ENCODE measurements around the gene TULP1. TPM values are rescaled to one million over a fixed set of nuclear protein-coding genes. Genes with fewer than 3 reads are reported as not detected.

TULP1 gene
- total RNA-seq, 2 experiments from 2014 or later = not detected

GRCh38 chr6:35483893-35484645, 28.6 kb downstream of the TULP1 start:
- POLR2A ChIA-PET = no interaction called here
- no peaks in the 10 kb centered on the region for H3K9me3 Mint-ChIP-seq
- TF ChIP-seq, protein P1, sequence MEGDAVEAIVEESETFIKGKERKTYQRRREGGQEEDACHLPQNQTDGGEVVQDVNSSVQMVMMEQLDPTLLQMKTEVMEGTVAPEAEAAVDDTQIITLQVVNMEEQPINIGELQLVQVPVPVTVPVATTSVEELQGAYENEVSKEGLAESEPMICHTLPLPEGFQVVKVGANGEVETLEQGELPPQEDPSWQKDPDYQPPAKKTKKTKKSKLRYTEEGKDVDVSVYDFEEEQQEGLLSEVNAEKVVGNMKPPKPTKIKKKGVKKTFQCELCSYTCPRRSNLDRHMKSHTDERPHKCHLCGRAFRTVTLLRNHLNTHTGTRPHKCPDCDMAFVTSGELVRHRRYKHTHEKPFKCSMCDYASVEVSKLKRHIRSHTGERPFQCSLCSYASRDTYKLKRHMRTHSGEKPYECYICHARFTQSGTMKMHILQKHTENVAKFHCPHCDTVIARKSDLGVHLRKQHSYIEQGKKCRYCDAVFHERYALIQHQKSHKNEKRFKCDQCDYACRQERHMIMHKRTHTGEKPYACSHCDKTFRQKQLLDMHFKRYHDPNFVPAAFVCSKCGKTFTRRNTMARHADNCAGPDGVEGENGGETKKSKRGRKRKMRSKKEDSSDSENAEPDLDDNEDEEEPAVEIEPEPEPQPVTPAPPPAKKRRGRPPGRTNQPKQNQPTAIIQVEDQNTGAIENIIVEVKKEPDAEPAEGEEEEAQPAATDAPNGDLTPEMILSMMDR (IDR thresholded peaks at IDR 0.05) = no peak

GRCh38 chr6:35483490-35483889, 29.2 kb downstream of the TULP1 start:
- ATAC-seq (ENCODE audit: poor library complexity) = no peak
- POLR2A ChIA-PET = no interaction called here
- H3K27ac Mint-ChIP-seq = no peak overlapping the region
- H3K4me1 Mint-ChIP-seq (ENCODE audit: low read depth) = no peaks in the 10 kb centered on the region
- H3K4me3 Mint-ChIP-seq = no peak overlapping the region
- H3K27me3 ChIP-seq (ENCODE audit: control insufficient read depth in 1 of 2, insufficient read depth in 2 of 2, low read length in 2 of 2) = no peaks in the 10 kb centered on the region
- no peaks in the 10 kb centered on the region for H3K27me3 Mint-ChIP-seq
- no peaks in the 10 kb centered on the region for H3K36me3 ChIP-seq (ENCODE audit: insufficient read depth, low read length)
- H3K4me1 ChIP-seq (ENCODE audit: insufficient read depth, low read length) = peaks cover 3% of the 10 kb centered on the region
- no peak for DNase-seq
- no peak overlapping the region for H3K4me3 ChIP-seq (ENCODE audit: low read length)
- CTCF ChIA-PET = no interaction called here
- intact Hi-C loops (cut with DNase I, micrococcal nuclease) = no loop called here
- no peaks in the 10 kb centered on the region for H3K36me3 Mint-ChIP-seq (ENCODE audit: low read depth)
- H3K9me3 Mint-ChIP-seq = no peaks in the 10 kb centered on the region
- TF ChIP-seq, protein P1 (IDR thresholded peaks at IDR 0.05) = no peak
- H3K9me3 ChIP-seq (ENCODE audit: control insufficient read depth in 1 of 2, insufficient read depth in 1 of 2, low read length in 2 of 2) = no peaks in the 10 kb centered on the region
- H3K27ac ChIP-seq (ENCODE audit: low read depth in 1 of 2, low read length in 2 of 2) = no peak overlapping the region

More at GRCh38 chr6:35483893-35484645, 28.6 kb downstream of the TULP1 start:
- Histone ChIP-seq H3K9me3 (ENCODE audit: control insufficient read depth in 1 of 2, insufficient read depth in 1 of 2, low read length in 2 of 2) (no peaks in the 10 kb centered on the region), H3K4me1 (ENCODE audit: insufficient read depth, low read length) (peaks cover 3% of the 10 kb centered on the region), H3K4me3 (ENCODE audit: low read length) (no peak overlapping the region), H3K27me3 (ENCODE audit: control insufficient read depth in 1 of 2, insufficient read depth in 2 of 2, low read length in 2 of 2) (no peaks in the 10 kb centered on the region), H3K27ac (ENCODE audit: low read depth in 1 of 2, low read length in 2 of 2) (no peak overlapping the region), H3K36me3 (ENCODE audit: insufficient read depth, low read length) (no peaks in the 10 kb centered on the region)
- no peak for ATAC-seq (ENCODE audit: poor library complexity)
- intact Hi-C loops (cut with DNase I, micrococcal nuclease) = no loop called here
- no peak for DNase-seq
- Mint-ChIP-seq H3K27me3 (no peaks in the 10 kb centered on the region), H3K4me3 (no peak overlapping the region), H3K27ac (no peak overlapping the region), H3K36me3 (ENCODE audit: low read depth) (no peaks in the 10 kb centered on the region), H3K4me1 (ENCODE audit: low read depth) (no peaks in the 10 kb centered on the region)
- CTCF ChIA-PET = no interaction called here

- ATAC-seq (ENCODE audit: poor library complexity) (no peak), DNase-seq (no peak)
- no peaks in the 10 kb centered on the region for H3K4me1 Mint-ChIP-seq (ENCODE audit: low read depth)
- H3K4me3 Mint-ChIP-seq = no peak overlapping the region
- CTCF ChIA-PET = no interaction called here
- no peaks in the 10 kb centered on the region for H3K36me3 Mint-ChIP-seq (ENCODE audit: low read depth)
- intact Hi-C loops (cut with DNase I, micrococcal nuclease) = no loop called here
- H3K9me3 ChIP-seq (ENCODE audit: control insufficient read depth in 1 of 2, insufficient read depth in 1 of 2, low read length in 2 of 2) = no peaks in the 10 kb centered on the region
- peaks cover 1% of the 10 kb centered on the region for H3K4me1 ChIP-seq (ENCODE audit: insufficient read depth, low read length)
- no peak overlapping the region for H3K4me3 ChIP-seq (ENCODE audit: low read length)
- POLR2A ChIA-PET = no interaction called here
- H3K36me3 ChIP-seq (ENCODE audit: insufficient read depth, low read length) = no peaks in the 10 kb centered on the region
- TF ChIP-seq, protein P1 (IDR thresholded peaks at IDR 0.05) = no peak
- H3K27ac Mint-ChIP-seq = no peak overlapping the region
- H3K27me3 Mint-ChIP-seq = no peaks in the 10 kb centered on the region
- no peaks in the 10 kb centered on the region for H3K9me3 Mint-ChIP-seq
- no peak overlapping the region for H3K27ac ChIP-seq (ENCODE audit: low read depth in 1 of 2, low read length in 2 of 2)
- H3K27me3 ChIP-seq (ENCODE audit: control insufficient read depth in 1 of 2, insufficient read depth in 2 of 2, low read length in 2 of 2) = no peaks in the 10 kb centered on the region
Measured at GRCh38 chr6:35483062-35483461, 29.6 kb downstream of the TULP1 start.

Measured in CD4-positive, alpha-beta T cell (primary cell).